ENCODE measurements around the gene C1QTNF5. TPM values are rescaled to one million over a fixed set of nuclear protein-coding genes. Genes with fewer than 3 reads are reported as not detected.

C1QTNF5 gene
- total RNA-seq, 1 experiment from 2014 or later = 3.0 TPM

- 0 out of 2 replicates have a peak, but pooled peaks cover 4% of the 10 kb centered on the region for H3K9me3 Mint-ChIP-seq
- H3K27ac Mint-ChIP-seq = no peak overlapping the region
- ChIA-PET POLR2A (no interaction called here), CTCF (interaction anchor here (0.6 to 1.7 kb wide), 4 partner anchors 10 to 125 kb away, joined by 3 to 9 read pairs (median 5); no protein-coding TSS in a partner anchor)
- DNase-seq (ENCODE audit: low spot score) (no peak), ATAC-seq (no peak)
- no peak for TF ChIP-seq E2F5 (CRISPR knock-in tag; IDR thresholded peaks at IDR 0.05)
- H3K4me3 Mint-ChIP-seq = no peak overlapping the region
- peaks cover 6% of the 10 kb centered on the region for H3K4me1 Mint-ChIP-seq
- peaks cover 39% of the 10 kb centered on the region for H3K27me3 Mint-ChIP-seq (ENCODE audit: low read depth)
- H3K36me3 Mint-ChIP-seq = no peaks in the 10 kb centered on the region
Measured at GRCh38 chr11:119350302-119350701, 9.6 kb upstream of the C1QTNF5 start.

GRCh38 chr11:119347940-119348605 lies 7.4 kb upstream of the C1QTNF5 start:
- Mint-ChIP-seq H3K9me3 (0 out of 2 replicates have a peak, but pooled peaks cover 4% of the 10 kb centered on the region), H3K4me1 (peaks cover 4% of the 10 kb centered on the region), H3K36me3 (no peaks in the 10 kb centered on the region), H3K4me3 (no peak overlapping the region), H3K27me3 (ENCODE audit: low read depth) (peaks cover 56% of the 10 kb centered on the region), H3K27ac (no peak overlapping the region)
- ChIA-PET CTCF (interaction anchor here (0.6 to 2.0 kb wide), 11 partner anchors 8 to 41 kb away, joined by 3 to 14 read pairs (median 3); partner anchors contain the start of gene RNF26), POLR2A (interaction anchor here (0.6 kb wide), 1 partner anchor 51 kb away, joined by 4 read pairs; no protein-coding TSS in a partner anchor)
- DNase-seq (ENCODE audit: low spot score) (no peak), ATAC-seq (no peak)
- TF ChIP-seq CDX4 (CRISPR knock-in tag; IDR thresholded peaks at IDR 0.05; ENCODE audit: borderline replicate concordance) (no peak), ARID4B (CRISPR knock-in tag; IDR thresholded peaks at IDR 0.05; ENCODE audit: borderline replicate concordance) (no peak), AFF4 (CRISPR knock-in tag; IDR thresholded peaks at IDR 0.05; ENCODE audit: borderline replicate concordance) (no peak), FOXP1 (CRISPR knock-in tag; IDR thresholded peaks at IDR 0.05; ENCODE audit: borderline replicate concordance) (no peak), JUN (CRISPR knock-in tag; IDR thresholded peaks at IDR 0.05) (no peak), TCF7 (CRISPR knock-in tag; IDR thresholded peaks at IDR 0.05; ENCODE audit: low read depth) (no peak), ATF3 (CRISPR knock-in tag; conservative IDR thresholded peaks at IDR 0.05) (no peak), RELA (CRISPR knock-in tag; IDR thresholded peaks at IDR 0.05; ENCODE audit: borderline replicate concordance) (no peak), OVOL2 (CRISPR knock-in tag; IDR thresholded peaks at IDR 0.05; ENCODE audit: borderline replicate concordance) (no peak), ESRRA (CRISPR knock-in tag; IDR thresholded peaks at IDR 0.05; ENCODE audit: borderline replicate concordance) (no peak), NR2C2 (CRISPR knock-in tag; IDR thresholded peaks at IDR 0.05) (no peak), ATF6 (CRISPR knock-in tag; IDR thresholded peaks at IDR 0.05) (no peak), HMGXB4 (CRISPR knock-in tag; IDR thresholded peaks at IDR 0.05) (no peak), USF2 (CRISPR knock-in tag; IDR thresholded peaks at IDR 0.05) (no peak)

Measured in WTC11 (cell line).